Vagina (tissue), 2 donors: Measurements from ENCODE around the gene ADGRA3. TPM values are rescaled to one million over a fixed set of nuclear protein-coding genes. Genes with fewer than 3 reads are reported as not detected.
A peak's percentile ranks its signal among the peaks of the same experiment; 100 is the strongest.

ENCODE experiments used
- DNase-seq, 2 donors: peaks; one replicate each; pipeline ENCODE4 v3.0.0-alpha.2; 2017; ENCODE audit errors: extremely low spot score in 2 of 2
- H3K27ac ChIP-seq: fragments of 200-600 bp; sonication (generic); one replicate; pipeline ENCODE4 v1.5.1; 2019
- H3K27me3 ChIP-seq: fragments of 200-600 bp; sonication (generic); one replicate; pipeline ENCODE4 v1.5.1; 2019
- H3K36me3 ChIP-seq, 2 donors: fragments of 200-600 bp; sonication (generic); one replicate each; pipeline ENCODE4 v1.5.1; 2017 to 2019
- H3K4me1 ChIP-seq: fragments of 200-600 bp; sonication (generic); one replicate; pipeline ENCODE4 v1.5.1; 2019
- H3K4me3 ChIP-seq, 2 donors: fragments of 200-600 bp; sonication (generic); 1 replicate in 1 of 2; 2 replicates in 1 of 2; pipeline ENCODE4 v1.5.1; 2016 to 2019
- H3K9me3 ChIP-seq: fragments of 200-600 bp; sonication (generic); one replicate; pipeline ENCODE4 v1.5.1; 2019
- CTCF ChIP-seq, 3 experiments: fragments of 450-650 bp in 2 of 3; fragments of 200-600 bp in 1 of 3; sonication (generic) in 1 of 3; IDR thresholded peaks; one replicate each; pipeline ENCODE4 v1.5.1; 2017 to 2019; ENCODE audit warnings: antibody characterized with exemption in 3 of 3, mild to moderate bottlenecking in 2 of 3, moderate library complexity in 2 of 3
- POLR2A ChIP-seq, 2 donors: fragments of 450-650 bp; IDR thresholded peaks; one replicate each; pipeline ENCODE4 v1.6.1; 2017; ENCODE audit warnings: antibody characterized with exemption in 2 of 2, mild to moderate bottlenecking in 2 of 2, moderate library complexity in 2 of 2
- POLR2AphosphoS5 ChIP-seq, 2 donors: sonication (generic); formaldehyde crosslinking; IDR thresholded peaks; one replicate each; pipeline ENCODE4 v1.9.0; 2017; ENCODE audit warnings: antibody characterized with exemption in 2 of 2, mild to moderate bottlenecking in 2 of 2, low read depth in 1 of 2; ENCODE audit not compliant: insufficient read depth in 1 of 2
- intact Hi-C: fragments of 100-400 bp; cut with DNase I; formaldehyde crosslinking; loops from one replicate; pipeline ENCODE4 v1.15.1; 2023
- total RNA-seq: library from RNA; depleted of rRNA; stranded (reverse); fragments of >200 nt; gene quantifications from one replicate; pipeline ENCODE4 v1.2.3, GENCODE V29; 2016

Gene ADGRA3
- total RNA-seq, 1 donor from 2014 or later: 23.3 TPM

DNA sequence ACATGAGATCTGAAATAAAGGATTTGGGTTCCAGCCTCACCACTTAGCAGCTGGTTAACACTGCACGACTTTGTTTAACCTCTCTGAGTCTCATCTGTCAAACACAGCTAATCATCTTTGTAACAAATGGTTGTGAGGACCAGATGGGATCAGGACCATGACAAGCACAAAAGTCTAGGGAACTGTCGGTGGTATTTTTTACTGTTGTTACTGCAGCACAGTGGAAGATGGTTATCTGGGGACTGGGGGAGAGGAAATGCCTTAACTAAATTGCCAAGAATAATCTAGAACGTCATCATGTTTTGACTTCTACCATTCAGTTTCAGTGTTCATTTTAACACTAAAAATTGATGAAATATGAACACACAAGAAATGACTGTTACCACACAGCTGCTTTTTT lies 99.5 kb downstream of the ADGRA3 start:
- Histone ChIP-seq H3K27ac (no peak overlapping the region), H3K4me1 (no peaks in the 10 kb centered on the region), H3K36me3 (peaks cover 0 to 3% of the 10 kb centered on the region in 2 donors), H3K9me3 (no peaks in the 10 kb centered on the region), H3K4me3 (no peak overlapping the region), H3K27me3 (no peaks in the 10 kb centered on the region)
- TF ChIP-seq POLR2A (IDR thresholded peaks at IDR 0.05): no peak
- no peak for TF ChIP-seq CTCF (IDR thresholded peaks at IDR 0.05)
- TF ChIP-seq POLR2AphosphoS5 (IDR thresholded peaks at IDR 0.05; ENCODE audit: insufficient read depth in 1 of 2, low read depth in 1 of 2): no peak
- no peak for DNase-seq
- intact Hi-C loops: no loop called here

DNA sequence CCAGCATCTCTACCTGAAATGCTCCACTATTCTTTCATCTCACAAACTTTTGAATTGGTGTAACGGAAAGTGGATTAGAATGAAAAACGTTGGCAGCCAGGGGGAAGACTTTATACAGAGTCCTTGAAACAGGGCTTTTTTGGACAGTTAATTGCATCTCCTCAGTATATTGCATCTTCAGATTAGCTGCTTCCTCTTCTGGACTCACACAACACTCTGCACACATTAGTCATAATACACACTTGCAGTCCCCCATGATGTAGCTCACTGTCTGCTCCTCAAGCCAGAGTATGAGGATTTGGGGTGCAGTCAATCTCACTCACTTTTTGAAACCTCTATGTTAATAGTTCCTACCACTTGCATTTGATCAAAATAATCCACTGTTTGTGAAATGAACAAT lies 101.0 kb downstream of the ADGRA3 start:
- intact Hi-C loops: loop anchor here (5.0 kb wide), 1 partner anchor 277 kb away; the partner anchor contains the start of gene GBA3
- no peak overlapping the region for H3K27ac ChIP-seq

DNA sequence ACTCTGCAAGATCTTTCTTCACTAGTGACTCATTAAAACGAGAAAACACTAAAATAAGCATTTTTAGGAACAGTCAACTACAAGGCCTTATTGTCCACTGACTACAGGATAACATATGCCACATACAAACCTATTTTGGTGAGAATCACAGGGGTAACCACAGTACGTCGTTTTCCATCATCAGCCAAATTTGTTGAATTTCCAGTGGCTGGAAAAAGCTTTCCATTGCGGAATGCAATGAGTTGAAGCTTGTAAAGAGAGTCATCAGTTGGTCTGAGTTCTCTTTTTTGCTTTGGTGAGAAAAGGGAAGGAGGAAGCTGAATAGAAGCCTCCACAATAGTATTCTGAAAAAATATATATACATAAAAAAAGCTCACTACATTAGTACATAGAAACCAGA lies 102.4 kb downstream of the ADGRA3 start:
- Histone ChIP-seq H3K27ac (no peak overlapping the region), H3K4me3 (no peak overlapping the region), H3K9me3 (no peaks in the 10 kb centered on the region), H3K4me1 (no peaks in the 10 kb centered on the region), H3K36me3 (no peaks in the 10 kb centered on the region), H3K27me3 (no peaks in the 10 kb centered on the region)
- no peak for DNase-seq
- TF ChIP-seq CTCF (IDR thresholded peaks at IDR 0.05) (no peak), POLR2AphosphoS5 (IDR thresholded peaks at IDR 0.05; ENCODE audit: insufficient read depth in 1 of 2, low read depth in 1 of 2) (no peak), POLR2A (IDR thresholded peaks at IDR 0.05) (no peak)
- intact Hi-C loops: loop anchor here (5.0 kb wide), 1 partner anchor 279 kb away; the partner anchor contains the start of gene GBA3

More for the DNA sequence above, 101.0 kb downstream of the ADGRA3 start:
- Histone ChIP-seq H3K4me1 (no peaks in the 10 kb centered on the region), H3K36me3 (no peaks in the 10 kb centered on the region), H3K9me3 (no peaks in the 10 kb centered on the region), H3K27me3 (no peaks in the 10 kb centered on the region), H3K4me3 (no peak overlapping the region)
- TF ChIP-seq POLR2A (IDR thresholded peaks at IDR 0.05) (no peak), POLR2AphosphoS5 (IDR thresholded peaks at IDR 0.05; ENCODE audit: insufficient read depth in 1 of 2, low read depth in 1 of 2) (no peak), CTCF (IDR thresholded peaks at IDR 0.05) (no peak)
- no peak for DNase-seq

- Histone ChIP-seq H3K4me1 (no peaks in the 10 kb centered on the region), H3K27ac (no peak overlapping the region), H3K36me3 (no peaks in the 10 kb centered on the region), H3K9me3 (no peaks in the 10 kb centered on the region), H3K27me3 (no peaks in the 10 kb centered on the region), H3K4me3 (no peak overlapping the region)
- TF ChIP-seq CTCF (IDR thresholded peaks at IDR 0.05) (no peak), POLR2AphosphoS5 (IDR thresholded peaks at IDR 0.05; ENCODE audit: insufficient read depth in 1 of 2, low read depth in 1 of 2) (no peak), POLR2A (IDR thresholded peaks at IDR 0.05) (no peak)
- intact Hi-C loops: loop anchor here (5.0 kb wide), 1 partner anchor 280 kb away; the partner anchor contains the start of gene GBA3
- no peak for DNase-seq
Measured at GRCh38 chr4:22412013-22412412, 103.9 kb downstream of the ADGRA3 start.

DNA sequence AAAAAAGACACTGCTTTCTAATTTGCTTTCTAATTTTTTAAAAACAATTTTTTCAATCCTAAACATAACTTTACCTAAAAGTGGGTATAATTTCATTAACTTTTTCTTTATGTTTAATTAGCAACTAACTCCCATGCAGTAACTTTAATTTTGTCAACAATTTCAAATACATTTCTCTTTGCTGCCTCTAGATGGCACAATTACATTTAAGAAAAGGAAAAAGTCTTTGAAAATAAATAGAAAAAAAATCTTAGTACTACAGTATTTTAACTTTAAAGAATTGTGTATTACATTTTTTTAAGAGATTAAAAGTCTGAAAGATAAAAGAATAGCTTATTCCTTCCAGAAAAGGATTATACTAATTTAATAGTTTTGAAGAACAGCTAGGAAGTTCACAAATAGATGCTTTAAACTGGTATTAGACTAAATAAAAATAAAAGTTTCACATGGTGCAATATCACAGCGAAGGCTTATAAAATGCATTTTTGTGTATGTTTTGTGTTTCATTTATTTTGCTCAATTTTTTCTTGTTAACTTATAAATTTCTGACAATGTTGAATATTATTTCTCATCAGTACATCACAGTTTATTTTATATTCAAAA lies 105.1 kb downstream of the ADGRA3 start:
- Histone ChIP-seq H3K27me3 (no peaks in the 10 kb centered on the region), H3K9me3 (no peaks in the 10 kb centered on the region), H3K4me3 (no peak overlapping the region), H3K36me3 (no peaks in the 10 kb centered on the region), H3K27ac (no peak overlapping the region), H3K4me1 (no peaks in the 10 kb centered on the region)
- intact Hi-C loops: loop anchor here (5.0 kb wide), 1 partner anchor 282 kb away; the partner anchor contains the start of gene GBA3
- TF ChIP-seq POLR2A (IDR thresholded peaks at IDR 0.05) (no peak), CTCF (IDR thresholded peaks at IDR 0.05) (peak; percentile 7 to 45 (median 44))
- DNase-seq: no peak
